G401 (cell line): ENCODE results near the gene EDAR. TPM values are rescaled to one million over a fixed set of nuclear protein-coding genes. Genes with fewer than 3 reads are reported as not detected.
A peak's percentile ranks its signal among the peaks of the same experiment; 100 is the strongest.

Experiments used
- DNase-seq: peaks from one replicate; pipeline ENCODE4 v3.0.0-alpha.2; 2015; ENCODE audit warnings: low spot score
- in situ Hi-C: cut with HindIII; loops from 2 replicates; pipeline ENCODE4 v1.10.0; 2016; ENCODE audit warnings: low sequenced_read_pairs, mixed read lengths
- total RNA-seq: library from RNA; depleted of rRNA; stranded (reverse); fragments of >200 nt; shearing (Covaris generic); gene quantifications from 2 replicates; pipeline ENCODE4 v1.2.3, GENCODE V29; 2014

The EDAR gene
- total RNA-seq, 1 experiment from 2014 or later, result not detected

- DNase-seq, result no peak
- in situ Hi-C loops, result no loop called here
Observed at GRCh38 chr2:109006971-109007370, 18.0 kb upstream of the EDAR start.

GRCh38 chr2:109005686-109006204, 16.7 kb upstream of the EDAR start:
- peak; percentile 4 for DNase-seq
- in situ Hi-C loops, result no loop called here

GRCh38 chr2:109001201-109001600, 12.2 kb upstream of the EDAR start:
- in situ Hi-C loops, result no loop called here

GRCh38 chr2:109000738-109001137, 11.7 kb upstream of the EDAR start:
- DNase-seq, result no peak
- in situ Hi-C loops, result no loop called here

More at GRCh38 chr2:109001201-109001600, 12.2 kb upstream of the EDAR start:
- DNase-seq, result no peak

GRCh38 chr2:108998911-108999310, 9.9 kb upstream of the EDAR start:
- no peak for DNase-seq
- in situ Hi-C loops, result no loop called here

- no peak for DNase-seq
- in situ Hi-C loops, result no loop called here
Observed at GRCh38 chr2:108994178-108994577, 5.2 kb upstream of the EDAR start.

GRCh38 chr2:108993095-108993937, 4.3 kb upstream of the EDAR start:
- DNase-seq, result no peak
- in situ Hi-C loops, result no loop called here

GRCh38 chr2:108988076-108988795, 784 bp downstream of the EDAR start:
- no peak for DNase-seq
- in situ Hi-C loops, result no loop called here

GRCh38 chr2:108986916-108987510, 2.0 kb downstream of the EDAR start:
- DNase-seq, result no peak
- in situ Hi-C loops, result no loop called here

- in situ Hi-C loops, result no loop called here
- no peak for DNase-seq
Observed at GRCh38 chr2:108983610-108984009, 5.4 kb downstream of the EDAR start.

GRCh38 chr2:108983061-108983460, 6.0 kb downstream of the EDAR start:
- no peak for DNase-seq
- in situ Hi-C loops, result no loop called here

- in situ Hi-C loops, result no loop called here
- DNase-seq, result no peak
Observed at GRCh38 chr2:108982259-108982679, 6.8 kb downstream of the EDAR start.

GRCh38 chr2:108981846-108982245, 7.2 kb downstream of the EDAR start:
- in situ Hi-C loops, result no loop called here
- no peak for DNase-seq

GRCh38 chr2:108980076-108980475, 8.9 kb downstream of the EDAR start:
- in situ Hi-C loops, result no loop called here
- DNase-seq, result no peak

- DNase-seq, result no peak
- in situ Hi-C loops, result no loop called here
Observed at GRCh38 chr2:108979461-108979860, 9.6 kb downstream of the EDAR start.

- in situ Hi-C loops, result no loop called here
- no peak for DNase-seq
Observed at GRCh38 chr2:108978709-108979111, 10.3 kb downstream of the EDAR start.

- in situ Hi-C loops, result no loop called here
- no peak for DNase-seq
Observed at GRCh38 chr2:108975613-108976435, 13.2 kb downstream of the EDAR start.

GRCh38 chr2:108974674-108975073, 14.3 kb downstream of the EDAR start:
- no peak for DNase-seq
- in situ Hi-C loops, result no loop called here

GRCh38 chr2:108972663-108973062, 16.4 kb downstream of the EDAR start:
- no peak for DNase-seq
- in situ Hi-C loops, result no loop called here
